CD4-positive, alpha-beta T cell treated with Interleukin-17A for 4 hours (primary cell): Measurements from ENCODE around the gene KRTAP12-1.
"Not testable (repeated sequence)": the region's sequence is repeated elsewhere in the genome, so short reads cannot be mapped to it uniquely, and the experiment has no call there.

Experiments used
- DNase-seq: peaks from one replicate; pipeline ENCODE4 v3.0.0-alpha.2; 2020; ENCODE audit warnings: mixed read lengths

Gene KRTAP12-1

DNA sequence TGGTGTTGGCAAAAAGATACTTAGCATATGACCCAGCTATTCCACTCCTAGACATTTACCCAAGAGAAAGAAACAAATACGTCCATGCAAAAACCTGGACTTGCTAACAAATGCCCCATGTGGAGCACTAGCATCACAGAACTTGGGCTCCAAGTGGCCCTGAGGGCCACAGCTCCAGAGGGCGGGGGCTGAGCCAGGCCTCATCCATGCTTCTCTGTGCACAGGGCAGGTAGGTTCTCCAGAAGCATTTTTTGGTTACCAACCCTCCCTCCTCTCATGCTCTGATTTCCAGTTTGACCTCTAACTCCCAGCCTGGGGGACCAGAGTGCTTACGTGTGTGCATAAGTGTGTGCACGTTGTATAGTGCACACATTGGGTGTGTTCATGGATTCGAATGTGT, 17.3 kb downstream of the KRTAP12-1 start:
- no peak for DNase-seq

- not testable (repeated sequence) for DNase-seq
These were observed 20.4 kb downstream of the KRTAP12-1 start for GRCh38 chr21:44661567-44661966.

GRCh38 chr21:44658913-44659595, 22.9 kb downstream of the KRTAP12-1 start:
- DNase-seq, result peak; percentile 40

DNA sequence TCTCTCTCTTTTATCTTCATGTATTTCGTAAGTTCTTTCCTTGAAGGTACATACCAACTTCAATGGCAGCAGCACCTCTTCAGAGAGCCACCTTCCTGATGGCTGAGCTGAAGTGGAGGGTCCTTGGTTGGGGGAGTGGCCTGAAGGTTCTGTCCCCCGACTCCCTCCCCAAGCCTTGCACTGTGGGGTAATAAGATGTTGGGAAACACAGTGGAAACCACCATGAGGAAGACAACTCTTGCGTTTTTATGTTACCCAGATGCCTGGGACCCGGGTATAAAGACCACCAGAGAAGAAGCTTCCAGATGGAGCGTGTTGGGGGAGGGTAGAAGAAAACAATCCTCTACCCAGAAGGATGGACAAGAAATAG, 23.4 kb downstream of the KRTAP12-1 start:
- DNase-seq, result no peak

GRCh38 chr21:44657635-44658540, 24.1 kb downstream of the KRTAP12-1 start, which contains the start of gene KRTAP12-3:
Gene KRTAP12-3, plus strand, starts transcription at chr21:44657932. Its CDS starts 48 bp downstream, at chr21:44657980.
- peak; percentile 61 for DNase-seq

DNA sequence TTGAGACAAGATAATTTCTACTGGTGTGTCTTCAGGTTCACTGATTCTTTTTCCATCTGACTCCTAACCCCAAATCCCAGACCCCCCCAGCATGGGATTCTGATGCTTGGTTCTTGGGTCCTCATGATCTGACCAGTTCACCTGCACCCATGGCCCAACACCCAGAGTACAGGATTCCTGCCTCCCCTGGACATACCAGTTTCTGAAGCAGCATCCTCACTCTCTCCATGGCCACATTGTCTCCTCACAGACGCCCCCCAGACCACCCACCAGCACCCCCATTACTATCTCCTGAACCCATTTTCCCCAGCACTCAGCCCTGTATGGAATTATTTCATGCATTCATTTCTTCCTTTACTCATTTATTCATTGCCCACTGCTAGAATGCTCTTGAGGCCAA, 25.1 kb downstream of the KRTAP12-1 start:
- DNase-seq, result no peak

DNA sequence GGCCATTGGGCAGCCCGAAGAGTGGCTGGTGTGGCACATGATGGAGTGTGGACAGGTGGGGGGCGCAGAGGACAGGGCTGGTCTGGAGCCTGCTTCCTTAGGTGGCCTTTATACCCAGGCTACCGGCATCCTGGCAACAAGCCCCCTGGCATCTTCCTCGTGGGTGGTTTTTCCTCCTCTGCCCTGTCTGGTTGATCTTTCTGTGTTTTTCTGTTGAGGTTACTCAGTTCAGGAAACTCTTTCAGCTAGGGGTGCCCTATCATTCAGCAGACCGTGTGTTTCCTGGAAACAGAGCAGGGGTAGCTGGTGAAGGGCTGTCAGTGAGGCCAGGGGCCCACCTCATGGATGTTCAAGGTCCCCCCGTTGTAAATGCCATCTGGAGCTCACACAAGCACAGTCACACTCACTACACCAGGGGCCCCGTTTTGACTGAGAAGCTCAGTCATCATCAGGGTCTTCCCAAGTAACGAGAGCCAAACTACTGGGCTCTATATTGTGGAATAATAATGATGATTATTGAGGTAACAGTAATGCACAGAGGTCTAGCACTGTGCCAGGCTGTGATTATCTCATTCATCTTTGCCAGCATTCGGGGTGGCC, 27.3 kb downstream of the KRTAP12-1 start, which contains the start of gene KRTAP12-4:
TSS of gene KRTAP12-4 (minus strand) at position 84 of the 600 bp plus-strand sequence. CDS start at position 39, 45 bp downstream.
- DNase-seq, result no peak

DNA sequence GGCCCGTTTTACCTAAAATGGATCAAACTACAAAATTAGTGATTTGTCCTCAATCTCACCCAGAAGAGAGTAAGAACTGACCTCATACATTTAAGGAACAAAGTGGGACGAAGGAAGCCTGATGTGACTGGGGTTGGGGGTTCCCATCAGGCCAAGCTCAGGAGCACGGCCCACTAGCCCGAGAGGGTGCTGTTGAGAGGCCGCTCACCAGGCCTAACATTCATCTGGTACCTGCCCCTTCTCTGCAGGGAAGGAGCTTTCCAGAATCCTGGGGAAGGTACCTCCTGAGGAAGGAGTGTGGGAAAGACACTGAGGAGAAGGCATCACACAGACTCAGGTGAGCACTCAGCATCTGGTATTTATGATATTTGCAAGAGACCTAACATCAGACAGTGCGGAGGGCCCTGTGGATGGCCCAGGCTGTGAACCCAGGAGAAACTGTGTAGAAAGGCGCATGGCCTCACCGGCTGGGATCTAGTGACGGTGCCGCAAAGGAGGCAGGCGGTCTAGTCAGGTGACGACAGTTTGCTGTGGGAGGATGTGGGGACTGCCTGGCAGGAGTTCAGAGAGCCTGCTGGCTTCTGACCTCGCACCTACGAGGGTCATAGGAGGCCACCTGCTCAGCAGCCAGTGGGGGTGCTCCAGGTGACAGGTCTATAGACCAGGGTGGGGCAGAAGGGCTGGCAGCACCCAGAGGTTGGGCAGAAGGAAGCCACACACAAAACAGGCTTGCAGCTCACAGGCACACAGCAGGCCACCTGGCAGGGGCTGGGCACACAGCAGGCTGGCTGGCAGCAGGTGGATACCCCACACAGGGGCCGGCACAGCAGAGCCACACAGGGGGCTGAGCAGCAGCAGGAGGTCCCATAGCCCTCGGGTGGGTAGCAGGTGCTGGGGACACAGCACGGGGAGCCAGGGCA, 28.0 kb downstream of the KRTAP12-1 start:
- peak; percentile 68 for DNase-seq

DNA sequence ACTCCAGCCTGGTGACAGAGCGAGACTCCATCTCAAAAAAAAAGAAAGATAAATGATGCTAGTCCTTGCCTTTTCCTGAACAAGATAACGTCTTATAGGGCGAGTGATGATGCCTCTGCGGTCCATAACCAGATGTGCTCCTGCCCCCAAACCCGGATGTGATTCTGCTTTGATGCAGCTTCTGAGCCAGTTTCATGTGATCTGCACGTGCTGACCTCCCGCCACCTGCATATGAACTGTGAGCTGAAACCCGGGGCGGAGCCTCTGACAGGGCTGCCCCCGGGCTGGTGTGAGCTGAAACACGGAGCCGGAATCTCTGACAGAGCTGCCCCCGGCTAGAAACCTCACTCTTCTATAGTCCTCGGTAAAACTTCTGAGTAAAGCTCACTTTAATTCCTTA, 28.8 kb downstream of the KRTAP12-1 start:
- DNase-seq, result no peak

- no peak for DNase-seq
These were observed 30.8 kb downstream of the KRTAP12-1 start for GRCh38 chr21:44650973-44651675.

DNA sequence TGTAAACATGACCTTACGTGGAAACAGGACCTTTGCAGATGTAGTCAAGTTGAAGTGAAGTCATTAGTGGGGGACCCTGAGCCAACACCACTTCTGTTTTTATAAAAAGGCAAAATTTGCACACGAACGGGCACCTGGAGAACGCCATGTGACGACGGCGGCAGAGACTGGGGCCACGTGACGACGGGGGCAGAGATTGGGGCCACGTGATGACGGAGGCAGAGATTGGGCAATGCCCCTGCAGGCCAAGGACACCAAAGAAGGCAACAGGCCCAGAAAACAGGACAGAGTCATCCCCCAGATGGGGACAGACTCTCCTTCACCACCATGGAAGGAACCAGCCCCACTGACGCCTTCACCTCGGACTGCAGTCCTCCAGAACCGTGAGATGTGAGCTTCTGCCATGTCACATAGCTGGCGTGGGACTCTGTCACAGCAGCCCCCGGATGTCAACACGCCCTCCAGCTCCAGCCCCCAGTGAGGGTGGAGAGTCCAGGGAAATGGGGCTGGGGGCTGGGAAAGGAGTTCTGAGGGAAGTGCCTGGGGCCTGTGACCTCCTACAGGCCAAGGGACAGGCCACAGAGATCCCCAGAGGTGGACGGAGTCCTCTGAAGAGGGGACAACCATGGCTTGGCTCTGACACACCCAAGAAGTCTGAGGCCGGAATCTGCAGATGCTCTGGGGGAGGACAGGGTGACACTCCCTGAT, 31.5 kb downstream of the KRTAP12-1 start:
- DNase-seq, result no peak

GRCh38 chr21:44649521-44650100, 32.4 kb downstream of the KRTAP12-1 start:
- DNase-seq, result no peak

DNA sequence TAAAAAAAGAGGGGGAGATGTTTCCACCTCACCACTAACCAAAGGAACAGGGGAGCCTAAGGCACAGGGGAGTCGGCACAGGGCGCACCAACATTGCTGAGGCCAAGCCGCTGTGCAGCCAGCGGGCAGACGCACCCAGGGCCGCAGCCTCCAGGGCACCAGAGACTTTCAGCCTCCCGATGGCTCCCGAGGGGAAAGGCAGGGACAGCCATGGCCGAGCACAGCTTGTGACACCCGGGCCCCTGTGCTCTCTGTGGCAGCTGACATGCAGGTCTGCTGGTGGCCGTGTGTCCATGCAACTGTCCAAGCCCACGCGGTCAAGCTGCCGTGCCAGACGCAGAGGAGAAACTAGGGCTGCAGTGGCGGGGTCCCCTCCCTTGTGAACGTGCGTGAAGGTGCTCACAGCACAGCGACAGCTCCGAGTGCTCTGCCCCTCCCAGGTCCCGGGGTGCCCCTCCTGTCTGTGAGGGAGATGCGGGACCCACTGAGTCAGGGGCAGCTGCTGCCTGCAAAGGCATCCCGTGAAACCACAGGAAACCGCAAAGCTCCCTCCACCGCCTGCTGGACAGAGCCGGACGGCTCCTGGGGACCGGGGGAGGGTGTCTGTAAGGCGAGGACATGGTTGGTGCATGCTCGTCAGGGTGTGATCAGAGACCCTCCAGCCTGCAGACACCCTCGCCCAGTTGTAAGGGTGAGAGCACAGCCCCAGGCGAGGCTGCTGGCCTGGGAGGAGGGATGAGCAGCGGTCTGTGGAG, 33.2 kb downstream of the KRTAP12-1 start:
- no peak for DNase-seq

DNA sequence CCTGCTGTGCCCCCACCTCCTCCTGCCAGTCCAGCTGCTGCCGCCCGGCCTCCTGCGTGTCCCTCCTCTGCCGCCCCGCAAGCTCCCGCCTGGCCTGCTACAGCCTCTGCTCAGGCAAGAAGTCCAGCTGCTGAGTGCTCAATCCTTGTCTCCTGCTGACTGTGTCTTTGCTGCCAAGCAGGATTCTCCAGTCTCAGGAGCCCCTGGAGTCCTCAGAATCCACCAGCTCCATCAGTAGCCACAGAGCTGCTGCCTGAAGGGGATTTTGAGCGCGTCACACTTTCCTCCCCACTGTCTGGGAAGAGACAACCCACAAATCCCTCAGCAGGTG, 34.8 kb downstream of the KRTAP12-1 start:
- DNase-seq, result no peak

- DNase-seq, result not testable (repeated sequence)
These were observed 35.4 kb downstream of the KRTAP12-1 start, which contains the start of gene KRTAP10-11 for GRCh38 chr21:44646366-44647221. Gene KRTAP10-11, plus strand, starts transcription at chr21:44646414. Its CDS starts 45 bp downstream, at chr21:44646459.

DNA sequence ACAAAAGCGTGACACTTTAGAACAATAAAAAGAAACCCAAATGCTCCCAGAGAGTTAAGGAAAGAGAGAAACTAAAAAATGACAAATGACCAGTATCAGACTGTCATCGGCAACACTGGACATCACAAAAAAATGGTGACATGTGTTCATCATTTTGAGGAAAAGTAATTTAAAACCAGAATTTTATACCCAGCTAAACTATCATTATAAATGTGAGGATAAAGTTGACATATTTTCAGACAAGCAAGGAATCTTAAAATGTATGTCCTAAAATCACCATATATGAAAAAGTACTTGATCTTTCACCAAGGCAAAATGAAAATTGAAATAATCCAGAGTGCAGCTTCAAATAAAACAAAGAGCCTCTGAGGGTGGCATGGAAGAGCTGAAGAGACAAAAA, 37.1 kb downstream of the KRTAP12-1 start:
- DNase-seq, result no peak

- no peak for DNase-seq
These were observed 38.1 kb downstream of the KRTAP12-1 start for GRCh38 chr21:44643741-44644310.

GRCh38 chr21:44640761-44641160, 41.2 kb downstream of the KRTAP12-1 start:
- DNase-seq, result no peak

DNA sequence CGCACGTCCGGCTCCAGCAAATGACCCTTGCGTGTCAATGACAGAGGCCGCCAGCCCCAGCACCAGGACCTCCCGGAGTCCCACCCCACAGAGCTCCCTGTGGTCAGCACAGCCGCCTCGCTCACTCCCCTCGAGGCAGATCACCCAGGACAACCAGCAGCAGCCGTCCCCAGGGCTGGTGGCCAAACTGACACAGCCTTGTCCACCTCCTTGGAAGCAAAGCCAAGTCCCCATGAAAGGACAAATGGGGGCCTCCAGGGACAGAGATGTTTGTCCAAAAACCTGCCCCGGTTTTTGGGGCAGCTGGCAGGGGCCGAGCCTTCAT, 42.7 kb downstream of the KRTAP12-1 start:
- no peak for DNase-seq
